A673 (cell line): ENCODE data around the gene CCDC33. TPM values are rescaled to one million over a fixed set of nuclear protein-coding genes. Genes with fewer than 3 reads are reported as not detected.
A peak's percentile ranks its signal among the peaks of the same experiment; 100 is the strongest.

ENCODE experiments used
- BruUV-seq: library from RNA; stranded (reverse); fragments of 400-500 nt; replicated peaks from 2 replicates; lab custom pipeline; 2021; lab: Mats Ljungman, UMichigan
- CTCF ChIA-PET: fragments of 300-600 bp; sonication (Branson Sonifier 250); formaldehyde crosslinking; loops from one replicate; lab custom pipeline; 2022; ENCODE audit warnings: antibody characterized with exemption; lab: Charles Lee
- POLR2A ChIA-PET: fragments of 300-600 bp; sonication (Branson Sonifier 250); formaldehyde crosslinking; loops from one replicate; lab custom pipeline; 2022; ENCODE audit warnings: antibody characterized with exemption; ENCODE audit not compliant: low non-redundant PET; lab: Charles Lee
- DNase-seq: peaks from one replicate; pipeline ENCODE4 v3.0.0-alpha.2; 2015; ENCODE audit warnings: low spot score
- H3K27ac ChIP-seq: fragments of 200-600 bp; sonication (generic); 2 replicates; pipeline ENCODE4 v1.5.1; 2016; ENCODE audit warnings: mixed run types, low read depth, mild to moderate bottlenecking, mixed read lengths, antibody characterized with exemption, low read length; ENCODE audit not compliant: poor library complexity, severe bottlenecking
- H3K27me3 ChIP-seq: fragments of 200-600 bp; sonication (generic); replicated peaks from 2 replicates; pipeline ENCODE4 v1.6.1; 2017; ENCODE audit warnings: mixed run types, low read depth, mild to moderate bottlenecking, mixed read lengths, antibody characterized with exemption, low read length; ENCODE audit not compliant: insufficient read depth, poor library complexity
- H3K36me3 ChIP-seq: fragments of 200-600 bp; sonication (generic); 2 replicates; pipeline ENCODE4 v1.6.1; 2016; ENCODE audit warnings: mixed run types, mild to moderate bottlenecking, mixed read lengths, antibody characterized with exemption, low read length; ENCODE audit not compliant: insufficient read depth, poor library complexity, severe bottlenecking
- H3K4me1 ChIP-seq: fragments of 200-600 bp; sonication (generic); 2 replicates; pipeline ENCODE4 v1.6.1; 2017; ENCODE audit warnings: mixed run types, mild to moderate bottlenecking, mixed read lengths, antibody characterized with exemption, low read length; ENCODE audit not compliant: insufficient read depth, poor library complexity, severe bottlenecking
- H3K4me3 ChIP-seq: fragments of 200-600 bp; sonication (generic); 2 replicates; pipeline ENCODE4 v1.5.1; 2016; ENCODE audit warnings: low read depth, mixed run types, mild to moderate bottlenecking, mixed read lengths, low read length; ENCODE audit not compliant: poor library complexity, severe bottlenecking
- H3K9me3 ChIP-seq: fragments of 200-600 bp; sonication (generic); 2 replicates; pipeline ENCODE4 v1.6.1; 2016; ENCODE audit warnings: mixed run types, low read depth, mild to moderate bottlenecking, mixed read lengths, antibody characterized with exemption, low read length; ENCODE audit not compliant: poor library complexity, severe bottlenecking
- CTCF ChIP-seq: fragments of 300-800, 200-600 bp; sonication (generic); conservative IDR thresholded peaks from 2 replicates; pipeline ENCODE4 v1.5.1; 2017; ENCODE audit warnings: low read depth, mild to moderate bottlenecking, antibody characterized with exemption, low read length, moderate library complexity, mixed read lengths
- EZH2 ChIP-seq: fragments of 200-600 bp; sonication (generic); IDR thresholded peaks from 2 replicates; pipeline ENCODE4 v1.6.1; 2017; ENCODE audit warnings: borderline replicate concordance, low read depth, mild to moderate bottlenecking, mixed read lengths, antibody characterized with exemption, low read length; ENCODE audit not compliant: poor library complexity, severe bottlenecking
- intact Hi-C: fragments of 100-400 bp; cut with micrococcal nuclease; formaldehyde crosslinking; loops from one replicate; pipeline ENCODE4 v1.10.0; 2022; ENCODE audit not compliant: unreplicated experiment
- total RNA-seq: library from RNA; stranded (reverse); gene quantifications from 2 replicates; pipeline ENCODE4 v1.2.3, GENCODE V29; 2021

CCDC33 gene
- total RNA-seq, 1 experiment from 2014 or later: not detected

GRCh38 chr15:74317820-74318375 is 81.8 kb downstream of the CCDC33 start:
- no peaks in the 10 kb centered on the region for H3K9me3 ChIP-seq
- BruUV-seq: no TSS peak
- peak overlapping the region; percentile 75 for H3K27ac ChIP-seq
- no peaks in the 10 kb centered on the region for H3K36me3 ChIP-seq
- DNase-seq: peak; percentile 95
- peaks cover 44% of the 10 kb centered on the region for H3K4me1 ChIP-seq
- POLR2A ChIA-PET: interaction anchor here (0.6 kb wide), 1 partner anchor 13 kb away, joined by 9 read pairs; no protein-coding TSS in a partner anchor
- no peak for TF ChIP-seq CTCF
- no peak for TF ChIP-seq EZH2
- no peak overlapping the region for H3K4me3 ChIP-seq
- CTCF ChIA-PET: interaction anchor here (0.7 to 2.1 kb wide), 3 partner anchors 10 to 345 kb away, joined by 10 to 15 read pairs (median 11); no protein-coding TSS in a partner anchor
- no peaks in the 10 kb centered on the region for H3K27me3 ChIP-seq
- intact Hi-C loops: loop anchor here (2.0 kb wide), 1 partner anchor 189 kb away; no protein-coding TSS in a partner anchor

GRCh38 chr15:74318376-74319137 is 82.4 kb downstream of the CCDC33 start:
- ChIA-PET POLR2A (interaction anchor here (0.6 kb wide), 1 partner anchor 12 kb away, joined by 8 read pairs; no protein-coding TSS in a partner anchor), CTCF (interaction anchor here (0.7 to 2.1 kb wide), 2 partner anchors 11 to 79 kb away, joined by 10 to 11 read pairs; no protein-coding TSS in a partner anchor)
- intact Hi-C loops: no loop called here
- Histone ChIP-seq H3K4me3 (no peak overlapping the region), H3K9me3 (no peaks in the 10 kb centered on the region), H3K27ac (peak overlapping the region; percentile 75), H3K4me1 (peaks cover 44% of the 10 kb centered on the region), H3K27me3 (no peaks in the 10 kb centered on the region), H3K36me3 (no peaks in the 10 kb centered on the region)
- no TSS peak for BruUV-seq
- TF ChIP-seq EZH2: no peak
- no peak for TF ChIP-seq CTCF
- peak; percentile 44 for DNase-seq

GRCh38 chr15:74319138-74319460 is 83.0 kb downstream of the CCDC33 start:
- TF ChIP-seq EZH2 (no peak), CTCF (no peak)
- intact Hi-C loops: no loop called here
- Histone ChIP-seq H3K4me3 (no peak overlapping the region), H3K4me1 (peaks cover 44% of the 10 kb centered on the region), H3K9me3 (no peaks in the 10 kb centered on the region), H3K27me3 (no peaks in the 10 kb centered on the region), H3K27ac (peak overlapping the region; percentile 37), H3K36me3 (no peaks in the 10 kb centered on the region)
- CTCF ChIA-PET: interaction anchor here (2.0 kb wide), 1 partner anchor 11 kb away, joined by 12 read pairs; no protein-coding TSS in a partner anchor
- DNase-seq: no peak
- no TSS peak for BruUV-seq
- POLR2A ChIA-PET: no interaction called here
